Psoas muscle (tissue), 8 donors: ENCODE results near the gene STARD9. TPM values are rescaled to one million over a fixed set of nuclear protein-coding genes. Genes with fewer than 3 reads are reported as not detected.

ENCODE experiments used
- ATAC-seq, 4 donors: fragments of 200-7000 bp; cut with Tn5 transposase; one replicate each; pipeline ENCODE4 v1.9.1; 2020; ENCODE audit warnings: moderate library complexity in 3 of 4, mild to moderate bottlenecking in 2 of 4
- DNase-seq, 2 donors: peaks; one replicate each; pipeline ENCODE4 v3.0.0-alpha.2; 2020
- H3K27ac ChIP-seq: fragments of 200-600 bp; one replicate; pipeline ENCODE4 v1.8.0; 2022
- H3K27me3 ChIP-seq, 3 donors: fragments of 200-600 bp in 1 of 3; one replicate each; pipeline versions ENCODE4 v1.6.1 to v1.8.0; 2013 to 2022; ENCODE audit warnings: low read length in 2 of 3, mild to moderate bottlenecking in 2 of 3, moderate library complexity in 1 of 3; ENCODE audit not compliant: insufficient read depth in 3 of 3
- H3K36me3 ChIP-seq, 2 donors: fragments of 200-600 bp in 1 of 2; one replicate each; pipeline versions ENCODE4 v1.6.1 to v1.8.0; 2013 to 2022; ENCODE audit warnings: low read depth in 1 of 2, mild to moderate bottlenecking in 1 of 2, moderate library complexity in 1 of 2; ENCODE audit not compliant: insufficient read depth in 1 of 2
- H3K4me1 ChIP-seq: fragments of 200-600 bp; one replicate; pipeline ENCODE4 v1.8.0; 2022
- H3K4me3 ChIP-seq: fragments of 200-600 bp; one replicate; pipeline ENCODE4 v1.8.0; 2022; ENCODE audit warnings: mild to moderate bottlenecking
- H3K9me3 ChIP-seq: fragments of 200-600 bp; one replicate; pipeline ENCODE4 v1.8.0; 2022
- whole genome bisulfite sequencing, 3 donors: extraction: QIAGEN DNeasy Blood & Tissue Kit; methylation state at CpG; one replicate each; pipeline versions ENCODE4 v1.1.6 to v1.1.7; 2013; 5-methylcytosine and 5-hydroxymethylcytosine counted together
- intact Hi-C, 2 donors: fragments of 100-400 bp; cut with DNase I; formaldehyde crosslinking; loops; one replicate each; pipeline versions ENCODE4 v1.11.0 to v1.14.2; 2022
- polyA plus RNA-seq, 3 donors: library from polyadenylated mRNA; stranded (reverse); fragments of 200-250 nt; gene quantifications; one replicate each; pipeline ENCODE4 v1.2.3, GENCODE V29; 2013
- total RNA-seq, 4 donors: library from RNA; stranded (reverse); fragmentation: NEBNext Ultra II Directional in 2 of 4; extraction: Animal tissue kit (Norgen Biotek cat#: 25700) in 2 of 4; gene quantifications; one replicate each; pipeline versions ENCODE4 v1.2.1 to v1.2.4, GENCODE V29; 2021 to 2023
- TF ChIP-seq, protein P1 (sequence below): fragments of 200-600 bp; IDR thresholded peaks from one replicate; pipeline ENCODE4 v1.8.0; 2022; ENCODE audit warnings: antibody characterized with exemption
- donor health status: healthy with polysubstance abuse.
- donor health status: DM: no; HTN: no; CAD: no; lungs with moderate emphysema.
- donor health status: Bipolar disorder and iron deficiency.
- donor health status: healthy.
- donor health status: DM: yes; HTN: yes; CAD: no.
- donor health status: DM: no; HTN: no; CAD: no.
- donor health status: DM: no; HTN: no; CAD: no.
- donor health status: DM: yes; HTN: yes; CAD: no.

The STARD9 gene
- total and polyA plus RNA-seq, 7 donors: 0.65 to 4.1 (median 1.7) TPM

DNA sequence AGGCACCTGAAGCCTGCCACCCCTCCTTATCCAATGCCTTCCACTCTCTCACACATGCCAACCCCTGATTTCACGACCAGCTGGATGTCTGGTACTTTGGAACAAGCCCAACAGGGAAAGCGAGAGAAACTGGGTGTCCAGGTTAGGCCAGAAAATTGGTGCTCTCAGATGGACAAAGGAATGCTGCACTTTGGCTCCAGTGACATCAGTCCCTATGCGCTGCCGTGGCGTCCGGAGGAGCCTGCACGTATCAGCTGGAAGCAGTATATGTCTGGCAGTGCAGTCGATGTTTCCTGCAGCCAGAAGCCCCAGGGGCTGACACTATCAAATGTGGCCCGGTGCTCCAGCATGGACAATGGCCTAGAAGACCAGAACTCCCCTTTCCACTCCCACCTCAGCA, 116.4 kb downstream of the STARD9 start:
- H3K36me3 ChIP-seq: peaks cover 0 to 37% of the 10 kb centered on the region in 2 donors
- no peaks in the 10 kb centered on the region for H3K9me3 ChIP-seq
- no peak for DNase-seq
- TF ChIP-seq, protein P1, sequence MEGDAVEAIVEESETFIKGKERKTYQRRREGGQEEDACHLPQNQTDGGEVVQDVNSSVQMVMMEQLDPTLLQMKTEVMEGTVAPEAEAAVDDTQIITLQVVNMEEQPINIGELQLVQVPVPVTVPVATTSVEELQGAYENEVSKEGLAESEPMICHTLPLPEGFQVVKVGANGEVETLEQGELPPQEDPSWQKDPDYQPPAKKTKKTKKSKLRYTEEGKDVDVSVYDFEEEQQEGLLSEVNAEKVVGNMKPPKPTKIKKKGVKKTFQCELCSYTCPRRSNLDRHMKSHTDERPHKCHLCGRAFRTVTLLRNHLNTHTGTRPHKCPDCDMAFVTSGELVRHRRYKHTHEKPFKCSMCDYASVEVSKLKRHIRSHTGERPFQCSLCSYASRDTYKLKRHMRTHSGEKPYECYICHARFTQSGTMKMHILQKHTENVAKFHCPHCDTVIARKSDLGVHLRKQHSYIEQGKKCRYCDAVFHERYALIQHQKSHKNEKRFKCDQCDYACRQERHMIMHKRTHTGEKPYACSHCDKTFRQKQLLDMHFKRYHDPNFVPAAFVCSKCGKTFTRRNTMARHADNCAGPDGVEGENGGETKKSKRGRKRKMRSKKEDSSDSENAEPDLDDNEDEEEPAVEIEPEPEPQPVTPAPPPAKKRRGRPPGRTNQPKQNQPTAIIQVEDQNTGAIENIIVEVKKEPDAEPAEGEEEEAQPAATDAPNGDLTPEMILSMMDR: no peak
- no peak overlapping the region for H3K27ac ChIP-seq
- no peaks in the 10 kb centered on the region for H3K27me3 ChIP-seq
- intact Hi-C loops: no loop called here
- ATAC-seq: no peak
- H3K4me1 ChIP-seq: no peaks in the 10 kb centered on the region
- no peak overlapping the region for H3K4me3 ChIP-seq
- 75 to 81% (median 79%) methylated on average over 9 of the region's 9 CpGs for WGBS, 3 donors

DNA sequence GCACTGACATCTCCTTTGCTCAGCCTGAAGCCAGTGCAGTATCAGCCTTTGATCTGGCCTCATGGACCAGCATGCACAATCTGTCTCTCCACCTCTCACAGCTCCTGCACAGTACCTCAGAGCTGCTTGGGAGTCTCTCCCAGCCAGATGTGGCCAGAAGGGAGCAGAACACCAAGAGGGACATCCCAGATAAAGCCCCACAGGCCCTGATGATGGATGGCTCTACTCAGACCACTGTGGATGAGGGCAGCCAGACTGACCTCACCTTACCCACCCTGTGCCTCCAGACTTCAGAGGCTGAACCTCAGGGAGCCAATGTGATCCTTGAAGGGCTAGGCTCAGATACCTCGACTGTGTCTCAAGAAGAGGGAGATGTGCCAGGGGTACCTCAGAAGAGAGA, 117.1 kb downstream of the STARD9 start:
- ATAC-seq (no peak), DNase-seq (no peak)
- intact Hi-C loops: no loop called here
- Histone ChIP-seq H3K4me3 (no peak overlapping the region), H3K27me3 (no peaks in the 10 kb centered on the region), H3K4me1 (no peaks in the 10 kb centered on the region), H3K27ac (no peak overlapping the region), H3K36me3 (peaks cover 0 to 36% of the 10 kb centered on the region in 2 donors), H3K9me3 (no peaks in the 10 kb centered on the region)
- TF ChIP-seq, protein P1: no peak
- 89 to 100% (median 94%) methylated on average over 1 of the region's 1 CpG for WGBS, 3 donors

DNA sequence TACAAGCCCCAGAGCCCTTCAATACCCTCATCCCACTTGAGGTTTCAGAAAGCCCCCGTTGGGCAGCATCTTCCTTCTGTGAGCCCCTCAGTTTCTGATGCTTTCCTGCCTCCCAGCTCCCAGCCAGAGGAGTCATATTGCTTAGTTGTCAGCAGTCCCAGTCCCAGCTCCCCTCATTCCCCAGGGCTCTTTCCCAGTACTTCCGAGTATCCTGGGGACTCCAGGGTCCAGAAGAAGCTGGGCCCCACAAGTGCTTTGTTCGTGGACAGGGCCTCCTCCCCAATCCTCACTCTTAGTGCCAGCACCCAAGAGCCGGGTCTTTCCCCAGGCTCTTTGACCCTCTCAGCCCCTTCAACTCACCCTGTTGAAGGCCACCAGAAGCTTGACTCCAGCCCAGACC, 117.6 kb downstream of the STARD9 start:
- Histone ChIP-seq H3K4me3 (no peak overlapping the region), H3K27me3 (no peaks in the 10 kb centered on the region), H3K9me3 (no peaks in the 10 kb centered on the region), H3K4me1 (no peaks in the 10 kb centered on the region), H3K36me3 (peaks cover 0 to 41% of the 10 kb centered on the region in 2 donors), H3K27ac (no peak overlapping the region)
- DNase-seq (no peak), ATAC-seq (no peak)
- intact Hi-C loops: no loop called here
- TF ChIP-seq, protein P1: no peak
- WGBS, 3 donors: 83 to 95% (median 91%) methylated on average over 4 of the region's 4 CpGs

DNA sequence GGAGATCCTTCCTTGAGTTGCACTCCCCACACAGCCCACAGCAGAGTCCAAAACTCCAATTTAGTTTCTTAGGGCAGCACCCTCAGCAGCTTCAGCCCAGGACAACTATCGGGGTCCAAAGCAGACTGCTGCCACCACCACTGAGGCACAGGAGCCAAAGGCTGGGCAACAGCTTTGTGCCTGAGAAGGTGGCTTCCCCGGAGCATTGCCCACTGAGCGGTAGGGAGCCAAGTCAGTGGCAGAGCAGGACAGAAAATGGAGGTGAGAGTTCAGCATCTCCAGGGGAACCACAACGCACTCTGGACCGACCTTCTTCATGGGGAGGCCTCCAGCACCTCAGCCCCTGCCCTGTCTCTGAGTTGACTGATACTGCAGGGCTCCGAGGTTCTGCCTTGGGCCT, 118.1 kb downstream of the STARD9 start:
- no peak overlapping the region for H3K4me3 ChIP-seq
- intact Hi-C loops: no loop called here
- TF ChIP-seq, protein P1: no peak
- no peaks in the 10 kb centered on the region for H3K9me3 ChIP-seq
- DNase-seq: no peak
- ATAC-seq: no peak
- no peaks in the 10 kb centered on the region for H3K4me1 ChIP-seq
- H3K27me3 ChIP-seq: no peaks in the 10 kb centered on the region
- WGBS, 3 donors: 95 to 99% (median 96%) methylated on average over 6 of the region's 6 CpGs
- no peak overlapping the region for H3K27ac ChIP-seq
- H3K36me3 ChIP-seq: peaks cover 0 to 41% of the 10 kb centered on the region in 2 donors

DNA sequence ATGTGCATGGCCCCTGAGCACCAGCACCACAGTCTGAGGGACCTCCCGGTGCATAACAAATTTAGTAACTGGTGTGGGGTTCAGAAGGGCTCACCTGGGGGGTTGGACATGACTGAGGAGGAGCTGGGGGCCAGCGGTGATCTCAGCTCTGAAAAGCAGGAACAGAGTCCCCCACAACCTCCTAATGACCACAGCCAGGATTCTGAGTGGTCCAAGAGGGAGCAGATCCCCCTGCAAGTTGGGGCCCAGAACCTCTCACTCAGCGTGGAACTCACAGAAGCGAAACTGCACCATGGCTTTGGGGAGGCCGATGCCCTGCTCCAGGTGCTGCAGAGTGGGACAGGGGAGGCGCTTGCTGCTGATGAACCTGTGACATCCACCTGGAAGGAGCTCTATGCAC, 118.5 kb downstream of the STARD9 start:
- Histone ChIP-seq H3K9me3 (no peaks in the 10 kb centered on the region), H3K36me3 (peaks cover 0 to 41% of the 10 kb centered on the region in 2 donors), H3K4me1 (no peaks in the 10 kb centered on the region), H3K27me3 (no peaks in the 10 kb centered on the region), H3K27ac (no peak overlapping the region), H3K4me3 (no peak overlapping the region)
- DNase-seq (no peak), ATAC-seq (no peak)
- intact Hi-C loops: no loop called here
- 94 to 97% (median 96%) methylated on average over 6 of the region's 6 CpGs for WGBS, 3 donors
- TF ChIP-seq, protein P1: no peak
